OCI-LY3 (cell line): ENCODE data around the gene MACROD1.

ENCODE experiments used
- H2AFZ ChIP-seq: fragments of 200-600, 300-600 bp; shearing (Covaris generic); 2 replicates; pipeline ENCODE4 v1.6.0; 2014; ENCODE audit warnings: antibody characterized with exemption, low read depth, low read length
- H3K27ac ChIP-seq: fragments of 200-600, 300-600 bp; sonication (generic); 2 replicates; pipeline ENCODE4 v1.5.1; 2014; ENCODE audit warnings: mild to moderate bottlenecking, low read length, moderate library complexity, mixed read lengths
- H3K27me3 ChIP-seq: fragments of 200-600, 300-600 bp; sonication (generic); 2 replicates; pipeline ENCODE4 v1.6.1; 2014; ENCODE audit warnings: low read depth, low read length, mixed read lengths
- H3K36me3 ChIP-seq: fragments of 200-600, 300-600 bp; sonication (generic); replicated peaks from 2 replicates; pipeline ENCODE3; 2014; ENCODE audit warnings: low read depth, low read length, mixed read lengths
- H3K4me1 ChIP-seq: fragments of 300-600, 200-600 bp; sonication (generic); 2 replicates; pipeline ENCODE4 v1.6.1; 2014; ENCODE audit warnings: low read length, mixed read lengths
- H3K4me2 ChIP-seq: fragments of 200-600, 300-600 bp; sonication (generic); 2 replicates; pipeline ENCODE4 v1.6.1; 2014; ENCODE audit warnings: low read length, mixed read lengths
- H3K4me3 ChIP-seq: fragments of 300-600, 200-600 bp; sonication (generic); 2 replicates; pipeline ENCODE4 v1.5.1; 2014; ENCODE audit warnings: antibody characterized with exemption, mild to moderate bottlenecking, low read length, moderate library complexity
- H3K79me2 ChIP-seq: fragments of 300-600, 200-600 bp; shearing (Covaris generic); 2 replicates; pipeline ENCODE4 v1.6.1; 2014; ENCODE audit warnings: mild to moderate bottlenecking, low read length, mixed read lengths
- H3K9ac ChIP-seq: fragments of 300-600, 200-600 bp; shearing (Covaris generic); 2 replicates; pipeline ENCODE4 v1.6.0; 2014; ENCODE audit warnings: mild to moderate bottlenecking, low read length, moderate library complexity
- H3K9me3 ChIP-seq: fragments of 200-600, 300-600 bp; shearing (Covaris generic); 2 replicates; pipeline ENCODE4 v1.6.1; 2014; ENCODE audit warnings: low read length, mixed read lengths; ENCODE audit not compliant: insufficient read depth
- H4K20me1 ChIP-seq: fragments of 200-600, 300-600 bp; sonication (generic); 2 replicates; pipeline ENCODE4 v1.6.1; 2016; ENCODE audit warnings: low read length, mixed read lengths; ENCODE audit not compliant: insufficient read depth
- CTCF ChIP-seq: fragments of 200-600, 300-600 bp; sonication (generic); IDR thresholded peaks from 2 replicates; pipeline ENCODE4 v1.5.1; 2014; ENCODE audit warnings: antibody characterized with exemption, low read length, low read depth
- EZH2phosphoT487 ChIP-seq: fragments of 200-600 bp; shearing (Covaris generic); IDR thresholded peaks from 2 replicates; pipeline ENCODE4 v1.6.1; 2018; ENCODE audit warnings: antibody characterized with exemption, mixed run types, low read depth

The MACROD1 gene

DNA sequence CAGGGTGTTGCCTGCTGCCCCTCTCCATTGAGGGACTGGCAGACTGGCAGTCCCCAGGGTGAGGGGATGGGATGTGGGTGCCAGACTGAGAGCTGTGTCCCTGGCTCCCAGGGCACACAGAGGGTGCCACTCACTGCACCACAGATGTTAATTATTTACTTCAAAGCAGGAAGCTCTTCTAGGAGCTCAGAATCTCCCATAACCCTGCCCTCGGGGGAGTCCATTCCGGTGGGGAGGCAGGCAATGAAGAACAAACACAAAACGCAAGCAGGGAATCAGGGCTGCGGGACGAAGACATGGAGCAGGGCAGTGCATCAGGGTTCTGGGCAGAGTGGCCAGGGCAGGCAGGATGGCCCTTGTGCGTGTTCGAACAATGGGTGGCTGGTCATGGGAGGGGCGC lies 154.5 kb downstream of the MACROD1 start:
- H3K4me1 ChIP-seq, result peaks cover under 1% of the 10 kb centered on the region; the same call in 1 of the 2 replicates
- H4K20me1 ChIP-seq, result no peaks in the 10 kb centered on the region
- H3K27me3 ChIP-seq, result no peaks in the 10 kb centered on the region
- H3K36me3 ChIP-seq, result no peaks in the 10 kb centered on the region
- peaks cover 6% of the 10 kb centered on the region; the same call in 1 of the 2 replicates for H3K9me3 ChIP-seq
- H3K4me2 ChIP-seq, result no peak overlapping the region
- no peak overlapping the region for H2AFZ ChIP-seq
- TF ChIP-seq CTCF (no peak), EZH2phosphoT487 (no peak)
- H3K27ac ChIP-seq, result no peak overlapping the region
- H3K79me2 ChIP-seq, result no peaks in the 10 kb centered on the region
- no peak overlapping the region for H3K4me3 ChIP-seq
- no peak overlapping the region for H3K9ac ChIP-seq

- Histone ChIP-seq H3K27ac (no peak overlapping the region), H3K4me2 (no peak overlapping the region), H3K4me3 (no peak overlapping the region), H3K9ac (no peak overlapping the region), H3K9me3 (peaks cover 6% of the 10 kb centered on the region; the same call in 1 of the 2 replicates), H3K4me1 (peaks cover 3% of the 10 kb centered on the region; the same call in 1 of the 2 replicates), H4K20me1 (no peaks in the 10 kb centered on the region), H3K79me2 (no peaks in the 10 kb centered on the region), H3K27me3 (no peaks in the 10 kb centered on the region), H2AFZ (no peak overlapping the region), H3K36me3 (no peaks in the 10 kb centered on the region)
- TF ChIP-seq CTCF (no peak), EZH2phosphoT487 (no peak)
These were observed 155.1 kb downstream of the MACROD1 start for GRCh38 chr11:64010783-64011182.

- Histone ChIP-seq H3K36me3 (no peaks in the 10 kb centered on the region), H3K4me1 (peaks cover 3% of the 10 kb centered on the region; the same call in 1 of the 2 replicates), H2AFZ (no peak overlapping the region), H3K4me2 (no peak overlapping the region), H3K27me3 (no peaks in the 10 kb centered on the region), H4K20me1 (no peaks in the 10 kb centered on the region), H3K9me3 (peaks cover 6% of the 10 kb centered on the region; the same call in 1 of the 2 replicates), H3K27ac (no peak overlapping the region), H3K79me2 (no peaks in the 10 kb centered on the region), H3K4me3 (no peak overlapping the region), H3K9ac (no peak overlapping the region)
- TF ChIP-seq CTCF (no peak), EZH2phosphoT487 (no peak)
These were observed 156.2 kb downstream of the MACROD1 start for GRCh38 chr11:64009710-64010109.

DNA sequence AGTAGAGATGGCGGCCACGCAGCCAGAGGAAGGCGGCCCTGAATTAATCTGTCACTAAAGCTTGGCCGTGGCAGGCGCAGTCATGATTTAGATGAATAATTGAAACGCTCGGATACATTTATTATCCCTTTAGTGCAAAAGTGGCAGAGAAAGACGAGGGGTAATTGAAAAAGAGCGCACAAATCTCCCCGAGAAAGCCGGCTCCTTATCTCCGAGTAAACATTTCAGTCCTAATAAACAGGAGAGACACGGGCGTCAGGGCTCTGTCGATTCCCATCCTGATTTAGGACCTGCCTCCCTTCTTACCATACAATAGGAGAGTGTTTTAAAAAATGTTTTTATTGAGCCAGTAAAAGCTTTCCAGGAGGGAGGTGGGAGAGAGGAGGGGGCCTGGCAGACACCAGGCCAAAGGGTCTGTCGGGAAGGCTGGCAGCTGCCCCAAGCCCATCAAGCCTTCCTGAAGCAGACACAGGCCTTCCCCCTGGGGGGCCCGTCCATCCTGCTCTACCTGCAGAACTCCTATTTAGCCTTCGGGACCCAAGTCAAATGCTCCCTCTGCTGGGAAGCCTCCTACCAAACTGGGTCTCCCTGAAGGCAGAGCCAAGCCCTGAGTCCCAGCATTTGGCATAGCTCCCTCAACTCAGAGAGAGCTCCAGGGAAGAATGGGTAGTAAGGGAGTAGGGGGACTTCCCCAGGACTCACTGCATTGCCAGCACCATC lies 156.8 kb downstream of the MACROD1 start:
- H4K20me1 ChIP-seq, result no peaks in the 10 kb centered on the region
- H3K4me1 ChIP-seq, result peaks cover 3% of the 10 kb centered on the region; the same call in 1 of the 2 replicates
- H3K9ac ChIP-seq, result no peak overlapping the region
- H3K4me3 ChIP-seq, result no peak overlapping the region
- H3K27ac ChIP-seq, result no peak overlapping the region
- no peak for TF ChIP-seq CTCF
- no peak for TF ChIP-seq EZH2phosphoT487
- H3K36me3 ChIP-seq, result no peaks in the 10 kb centered on the region
- no peak overlapping the region for H2AFZ ChIP-seq
- peaks cover 6% of the 10 kb centered on the region; the same call in 1 of the 2 replicates for H3K9me3 ChIP-seq
- no peaks in the 10 kb centered on the region for H3K27me3 ChIP-seq
- H3K79me2 ChIP-seq, result no peaks in the 10 kb centered on the region
- H3K4me2 ChIP-seq, result no peak overlapping the region
